Left hindlimb (tissue), 1 donor: ENCODE data around the gene CD82.
"Not testable (repeated sequence)": the region's sequence is repeated elsewhere in the genome, so short reads cannot be mapped to it uniquely, and the experiment has no call there.

Experiments used
- DNase-seq: peaks from one replicate; pipeline ENCODE4 v3.0.0-alpha.2; 2018

CD82 gene

GRCh38 chr11:44535191-44535980, 30.1 kb upstream of the CD82 start:
- no peak for DNase-seq

GRCh38 chr11:44536788-44537516, 28.5 kb upstream of the CD82 start:
- no peak for DNase-seq

- no peak for DNase-seq
Measured at GRCh38 chr11:44537679-44538078, 27.8 kb upstream of the CD82 start.

GRCh38 chr11:44538375-44539054, 26.9 kb upstream of the CD82 start:
- DNase-seq = peak; percentile 77

GRCh38 chr11:44539971-44540370, 25.5 kb upstream of the CD82 start:
- DNase-seq = no peak

- DNase-seq = no peak
Measured at GRCh38 chr11:44540667-44541066, 24.8 kb upstream of the CD82 start.

- DNase-seq = no peak
Measured at GRCh38 chr11:44542372-44542771, 23.1 kb upstream of the CD82 start.

- not testable (repeated sequence) for DNase-seq
Measured at GRCh38 chr11:44546984-44547383, 18.5 kb upstream of the CD82 start.

GRCh38 chr11:44547534-44547933, 17.9 kb upstream of the CD82 start:
- DNase-seq = not testable (repeated sequence)

GRCh38 chr11:44548032-44548695, 17.3 kb upstream of the CD82 start:
- DNase-seq = no peak

- DNase-seq = not testable (repeated sequence)
Measured at GRCh38 chr11:44548961-44549749, 16.3 kb upstream of the CD82 start.

- DNase-seq = no peak
Measured at GRCh38 chr11:44550123-44550522, 15.3 kb upstream of the CD82 start.

- no peak for DNase-seq
Measured at GRCh38 chr11:44551456-44552139, 13.9 kb upstream of the CD82 start.

- DNase-seq = no peak
Measured at GRCh38 chr11:44555031-44555800, 10.2 kb upstream of the CD82 start.

- peak; percentile 62 for DNase-seq
Measured at GRCh38 chr11:44556735-44557409, 8.6 kb upstream of the CD82 start.

- DNase-seq = no peak
Measured at GRCh38 chr11:44557464-44557863, 8.0 kb upstream of the CD82 start.

- no peak for DNase-seq
Measured at GRCh38 chr11:44559207-44559939, 6.1 kb upstream of the CD82 start.

- DNase-seq = not testable (repeated sequence)
Measured at GRCh38 chr11:44559940-44560300, 5.5 kb upstream of the CD82 start.

- DNase-seq = no peak
Measured at GRCh38 chr11:44561275-44561805, 4.1 kb upstream of the CD82 start.
